Fibroblast of skin of abdomen (primary cell): ENCODE measurements around the gene SLC7A7. TPM values are rescaled to one million over a fixed set of nuclear protein-coding genes. Genes with fewer than 3 reads are reported as not detected.
"Not testable (repeated sequence)": the region's sequence is repeated elsewhere in the genome, so short reads cannot be mapped to it uniquely, and the experiment has no call there.

Experiments
- DNase-seq: peaks from one replicate; pipeline ENCODE4 v3.0.0-alpha.2; 2013
- polyA plus RNA-seq, 2 experiments: library from polyadenylated mRNA; unstranded; fragments of 120-200 nt; gene quantifications; one replicate each; pipeline ENCODE4 v1.2.1, GENCODE V29; 2013; ENCODE audit not compliant: insufficient read length in 2 of 2

Gene SLC7A7
- polyA plus RNA-seq (2013, experiment 1 of 2; ENCODE audit: insufficient read length): 6.1 TPM
- 5.1 TPM for polyA plus RNA-seq (2013, experiment 2 of 2; ENCODE audit: insufficient read length)

DNA sequence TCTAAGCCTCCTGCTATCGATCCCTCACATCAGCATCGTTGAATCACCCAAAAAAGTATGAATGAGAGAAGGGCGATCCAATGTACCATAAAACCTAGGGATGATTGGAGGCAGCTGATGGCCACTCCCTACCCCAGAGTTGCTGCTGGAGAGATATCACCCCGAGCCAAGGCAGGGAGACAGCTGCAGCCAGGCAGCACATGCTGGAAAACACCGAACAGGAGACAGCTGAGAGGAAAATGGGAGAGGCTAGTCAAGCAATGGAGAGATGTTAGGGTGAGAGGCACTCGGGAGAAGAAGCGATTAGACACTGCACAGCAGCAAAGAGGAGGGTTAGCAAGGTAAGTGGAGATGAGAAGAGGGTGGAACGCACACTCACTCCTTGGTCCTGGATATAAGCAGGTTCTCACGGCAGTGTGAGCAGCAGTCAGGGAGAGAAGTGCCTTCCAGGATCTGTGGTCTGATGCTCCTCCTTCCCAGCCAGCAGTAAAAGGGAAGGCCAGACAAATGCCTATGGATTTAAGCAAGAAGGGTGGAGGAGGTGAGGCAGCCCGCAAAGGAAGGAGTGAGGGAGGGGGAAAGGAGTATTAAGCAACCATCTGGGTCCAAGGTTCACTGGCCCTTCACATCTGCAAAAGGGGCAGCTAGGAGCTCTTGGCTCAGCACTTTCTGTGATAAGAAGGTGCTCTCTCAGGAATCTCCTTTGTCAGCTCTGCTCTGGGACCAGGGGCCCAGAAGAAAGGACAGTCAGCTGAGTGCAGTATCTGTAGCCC is at the start of gene SLC7A7:
SLC7A7 (minus strand) TSS at position 495 of the 773 bp plus-strand sequence. CDS start 2,037 bp downstream, outside the sequence.
- peak; percentile 40 for DNase-seq

GRCh38 chr14:22864979-22865378 is 49.7 kb upstream of the SLC7A7 start:
- no peak for DNase-seq

GRCh38 chr14:22861651-22862050 is 46.4 kb upstream of the SLC7A7 start:
- DNase-seq: no peak

GRCh38 chr14:22860377-22860776 is 45.1 kb upstream of the SLC7A7 start:
- DNase-seq: not testable (repeated sequence)

- DNase-seq: no peak
Measured at GRCh38 chr14:22856428-22856827, 41.2 kb upstream of the SLC7A7 start.

DNA sequence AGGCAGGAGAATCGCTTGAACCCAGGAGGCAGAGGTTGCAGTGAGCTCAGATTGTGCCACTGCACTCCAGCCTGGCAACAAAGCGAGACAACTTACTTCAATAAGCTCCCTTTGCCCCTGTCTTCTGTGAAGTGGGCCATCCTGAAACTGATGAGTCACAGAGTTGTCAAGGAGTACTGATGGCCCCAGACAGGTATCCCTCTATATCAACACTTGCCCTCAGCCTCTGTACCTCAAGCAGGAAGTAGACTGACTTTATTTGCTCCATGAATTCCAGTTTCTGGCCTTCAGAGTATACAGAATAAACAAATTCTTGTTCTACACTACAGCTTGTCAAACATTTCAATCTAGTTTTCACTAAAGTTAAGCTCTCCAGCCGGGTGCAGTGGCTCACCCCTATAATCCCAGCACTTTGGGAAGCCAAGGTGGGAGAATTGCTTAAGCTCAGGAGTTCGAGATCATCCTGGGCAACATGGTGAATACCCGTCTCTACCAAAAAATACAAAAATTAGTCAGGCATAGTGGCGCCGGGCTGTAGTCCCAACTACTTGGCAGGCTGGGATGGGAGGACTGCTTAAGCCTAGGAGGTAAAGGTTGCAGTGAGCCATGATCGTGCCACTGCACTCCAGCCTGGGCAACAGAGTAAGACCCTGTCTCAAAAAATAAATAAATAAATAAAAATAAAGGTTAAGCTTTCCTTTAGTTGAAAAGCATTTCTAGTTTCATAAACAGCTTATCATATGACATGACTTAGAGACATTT is 39.9 kb upstream of the SLC7A7 start:
- DNase-seq: no peak

GRCh38 chr14:22854296-22854695 is 39.1 kb upstream of the SLC7A7 start:
- DNase-seq: not testable (repeated sequence)

DNA sequence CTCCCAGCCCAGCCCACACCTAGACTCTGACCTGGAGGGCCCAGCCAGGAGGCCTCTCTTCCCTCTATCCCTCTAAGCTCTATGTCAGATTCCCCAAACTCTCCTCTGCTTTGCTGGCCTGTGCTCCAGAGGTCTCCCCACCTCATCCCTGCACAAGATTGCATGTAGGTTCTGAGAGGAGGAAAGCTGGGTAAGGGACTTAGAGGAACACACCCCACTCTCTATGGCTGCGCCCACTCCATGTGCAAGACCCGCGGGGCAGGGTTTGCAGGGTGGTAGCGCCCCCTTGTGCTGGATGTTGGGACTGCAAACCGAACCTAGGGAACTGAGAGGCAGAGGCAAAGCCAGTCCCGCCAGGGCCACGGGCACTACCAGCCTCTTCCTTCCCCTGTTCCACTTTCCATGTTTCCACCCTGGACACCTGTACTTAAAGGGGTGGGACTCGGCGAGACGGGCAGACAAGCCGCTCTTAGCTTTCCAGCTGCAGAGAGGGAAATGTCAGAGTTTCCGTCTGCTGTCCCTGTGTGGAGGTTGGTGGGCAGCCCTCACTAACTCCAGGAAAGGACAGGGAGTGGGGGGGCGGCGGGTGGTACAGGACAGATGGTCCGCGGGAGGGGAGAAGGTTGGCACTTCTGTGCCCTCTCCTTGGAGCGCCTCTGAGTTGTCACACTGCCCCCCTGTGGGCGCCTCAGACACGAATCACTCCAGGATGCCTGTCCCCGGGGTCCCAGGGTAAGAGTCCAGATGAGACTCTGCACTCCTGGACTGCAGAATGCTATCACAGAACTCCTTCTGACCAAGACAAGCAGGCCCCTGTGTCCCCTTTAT is 37.9 kb upstream of the SLC7A7 start:
- peak; percentile 84 for DNase-seq

DNA sequence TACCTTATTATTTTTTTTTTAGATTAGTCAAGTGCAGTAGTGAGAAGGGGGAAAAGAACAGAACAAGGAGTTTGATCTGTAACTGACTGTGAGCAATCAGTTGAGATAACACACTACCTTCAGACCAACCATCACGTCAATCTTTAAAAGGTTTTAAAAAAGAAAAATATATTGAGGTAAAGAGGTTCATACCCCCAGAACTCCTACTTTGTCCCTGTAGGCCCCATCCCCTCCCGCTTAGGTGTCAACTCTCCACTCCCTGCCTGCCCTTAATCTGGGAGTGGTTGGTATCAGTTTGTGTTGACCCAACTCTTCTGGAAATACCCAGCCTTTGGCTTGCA is 37.3 kb upstream of the SLC7A7 start:
- no peak for DNase-seq

DNA sequence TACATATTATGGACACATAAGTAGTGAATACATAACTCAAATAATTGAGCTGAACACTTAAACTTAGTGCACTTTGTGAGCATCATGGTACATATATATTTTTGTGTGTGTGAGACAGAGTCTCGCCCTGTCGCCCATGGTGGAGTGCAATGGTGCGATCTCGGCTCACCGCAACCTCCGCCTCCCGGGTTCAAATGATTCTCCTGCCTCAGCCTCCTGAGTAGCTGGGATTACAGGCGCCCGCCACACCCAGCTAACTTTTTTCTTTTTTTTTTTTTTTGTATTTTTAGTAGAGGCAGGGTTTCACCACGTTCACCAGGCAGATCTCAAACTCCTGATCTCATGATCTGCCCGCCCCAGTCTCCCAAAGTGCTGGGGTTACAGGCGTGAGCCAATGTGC is 36.9 kb upstream of the SLC7A7 start:
- not testable (repeated sequence) for DNase-seq

GRCh38 chr14:22850944-22851764 is 35.9 kb upstream of the SLC7A7 start:
- DNase-seq: peak; percentile 89

GRCh38 chr14:22849212-22849819 is 34.1 kb upstream of the SLC7A7 start:
- DNase-seq: peak; percentile 20

GRCh38 chr14:22848351-22849164 is 33.3 kb upstream of the SLC7A7 start:
- peak; percentile 94 for DNase-seq

DNA sequence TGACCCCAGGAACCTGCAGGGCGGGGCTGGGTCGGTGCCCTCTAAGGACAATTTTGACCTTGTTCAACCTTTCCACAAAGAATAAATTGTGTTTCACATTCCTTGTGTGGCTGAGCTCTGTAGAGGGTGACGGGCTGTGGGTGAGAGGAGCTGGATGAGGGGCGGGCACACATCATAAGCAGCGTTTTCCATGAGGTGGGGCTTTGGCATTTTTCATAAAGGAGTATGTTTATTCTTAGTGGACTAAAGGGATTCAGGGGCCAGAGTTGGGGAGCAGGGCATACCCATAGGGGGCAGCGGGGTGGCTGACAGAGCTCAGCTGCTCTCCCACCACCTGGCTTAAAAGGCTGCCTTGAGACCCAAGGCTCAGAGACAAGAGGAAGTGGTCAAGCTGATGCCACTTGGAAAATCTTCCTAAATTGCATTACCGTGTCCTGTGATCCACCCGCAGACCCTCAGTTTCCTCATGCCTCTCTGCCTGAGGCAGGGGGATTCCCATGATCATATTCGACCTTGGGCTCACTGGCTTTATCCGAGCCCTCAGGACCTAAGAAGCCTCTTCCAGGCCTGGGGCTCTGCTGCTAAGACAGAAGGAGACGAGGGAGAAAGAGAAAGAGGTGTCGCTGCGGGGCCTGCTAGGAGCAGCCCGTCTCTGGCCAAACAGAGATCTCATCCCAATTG is 32.6 kb upstream of the SLC7A7 start:
- peak; percentile 65 for DNase-seq

DNA sequence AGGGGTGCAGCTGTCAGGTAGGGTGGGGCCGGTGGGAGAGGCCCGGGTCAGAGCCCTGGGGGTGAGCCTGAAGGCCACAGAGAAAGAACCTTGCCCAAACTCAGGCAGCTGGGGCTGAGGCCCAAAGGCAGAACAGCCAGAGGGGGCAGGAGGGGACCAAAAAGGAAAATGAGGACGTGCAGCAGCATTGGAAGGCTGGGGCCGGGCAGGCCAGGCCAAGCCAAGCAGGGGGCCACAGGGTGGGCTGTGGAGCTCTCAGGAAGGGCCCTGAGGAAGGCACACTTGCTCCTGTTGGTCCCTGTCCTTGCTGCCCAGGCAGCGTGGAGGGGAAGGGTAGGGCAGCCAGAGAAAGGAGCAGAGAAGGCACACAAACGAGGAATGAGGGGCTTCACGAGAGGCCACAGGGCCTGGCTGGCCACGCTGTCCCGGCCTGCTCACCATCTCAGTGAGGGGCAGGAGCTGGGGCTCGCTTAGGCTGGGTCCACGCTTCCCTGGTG is 31.6 kb upstream of the SLC7A7 start:
- DNase-seq: no peak

DNA sequence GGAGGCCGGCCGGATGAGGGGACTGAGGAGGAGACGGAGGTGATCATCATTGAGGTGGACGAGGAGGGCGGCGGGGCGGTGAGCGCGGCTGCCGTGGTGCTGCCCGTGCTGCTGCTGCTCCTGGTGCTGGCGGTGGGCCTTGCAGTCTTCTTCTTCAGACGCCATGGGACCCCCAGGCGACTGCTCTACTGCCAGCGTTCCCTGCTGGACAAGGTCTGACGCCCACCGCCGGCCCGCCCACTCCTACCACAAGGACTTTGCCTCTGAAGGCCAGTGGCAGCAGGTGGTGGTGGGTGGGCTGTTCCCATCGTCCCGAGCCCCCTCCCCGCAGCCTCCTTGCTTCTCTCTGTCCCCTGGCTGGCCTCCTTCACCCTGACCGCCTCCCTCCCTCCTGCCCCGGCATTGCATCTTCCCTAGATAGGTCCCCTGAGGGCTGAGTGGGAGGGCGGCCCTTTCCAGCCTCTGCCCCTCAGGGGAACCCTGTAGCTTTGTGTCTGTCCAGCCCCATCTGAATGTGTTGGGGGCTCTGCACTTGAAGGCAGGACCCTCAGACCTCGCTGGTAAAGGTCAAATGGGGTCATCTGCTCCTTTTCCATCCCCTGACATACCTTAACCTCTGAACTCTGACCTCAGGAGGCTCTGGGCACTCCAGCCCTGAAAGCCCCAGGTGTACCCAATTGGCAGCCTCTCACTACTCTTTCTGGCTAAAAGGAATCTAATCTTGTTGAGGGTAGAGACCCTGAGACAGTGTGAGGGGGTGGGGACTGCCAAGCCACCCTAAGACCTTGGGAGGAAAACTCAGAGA is 30.8 kb upstream of the SLC7A7 start:
- no peak for DNase-seq

DNA sequence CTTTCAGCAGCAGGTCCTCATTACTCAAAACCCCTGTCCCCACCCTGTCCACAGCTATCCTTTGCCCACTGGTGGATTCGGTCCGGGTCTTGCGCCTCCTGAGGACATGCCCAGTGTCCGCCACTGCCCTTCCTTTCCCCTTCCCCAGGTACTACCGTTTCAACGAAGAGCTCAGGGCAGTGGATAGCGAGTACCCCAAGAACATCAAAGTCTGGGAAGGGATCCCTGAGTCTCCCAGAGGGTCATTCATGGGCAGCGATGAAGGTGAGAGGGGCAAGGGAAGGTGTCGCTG is 29.8 kb upstream of the SLC7A7 start:
- no peak for DNase-seq

DNA sequence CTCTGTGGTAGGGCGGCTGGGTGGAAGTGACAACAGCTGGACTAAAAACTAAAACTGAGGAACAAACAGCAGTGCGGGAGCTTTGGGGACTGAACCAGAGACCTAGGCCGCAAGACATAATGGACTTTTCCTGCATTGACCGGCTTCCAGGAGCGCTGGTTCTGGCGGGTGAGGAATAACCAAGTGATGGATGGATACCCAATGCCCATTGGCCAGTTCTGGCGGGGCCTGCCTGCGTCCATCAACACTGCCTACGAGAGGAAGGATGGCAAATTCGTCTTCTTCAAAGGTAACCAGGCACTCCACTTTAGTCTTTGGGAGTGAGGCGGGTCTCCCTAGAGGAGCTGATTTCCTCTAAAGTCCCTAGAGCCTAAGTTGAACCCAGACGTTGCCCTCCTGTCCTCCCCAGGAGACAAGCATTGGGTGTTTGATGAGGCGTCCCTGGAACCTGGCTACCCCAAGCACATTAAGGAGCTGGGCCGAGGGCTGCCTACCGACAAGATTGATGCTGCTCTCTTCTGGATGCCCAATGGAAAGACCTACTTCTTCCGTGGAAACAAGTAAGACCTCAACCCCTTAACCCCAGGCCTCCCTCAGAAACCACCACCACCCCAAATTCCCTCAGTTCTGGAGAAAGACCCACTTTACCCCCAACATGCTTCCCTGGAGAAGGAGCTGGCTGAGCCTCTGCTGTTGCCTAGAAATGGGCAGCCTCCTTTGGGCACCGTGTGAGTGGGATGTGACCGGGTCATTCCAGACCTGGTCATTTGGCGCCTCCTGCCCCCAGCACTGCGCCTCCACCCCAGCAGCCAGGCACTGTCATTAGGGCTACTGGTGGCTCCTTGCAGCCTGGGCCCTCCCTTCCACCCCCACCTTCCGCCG is 29.2 kb upstream of the SLC7A7 start:
- no peak for DNase-seq
